BJ (cell line): ENCODE data around the gene MVB12B. TPM values are rescaled to one million over a fixed set of nuclear protein-coding genes. Genes with fewer than 3 reads are reported as not detected.

ENCODE experiments used
- CTCF ChIA-PET: fragments of 350-600 bp; formaldehyde crosslinking; extraction: SDS; loops from one replicate; lab custom pipeline; 2021; ENCODE audit warnings: antibody characterized with exemption, inconsistent platforms; lab: Yijun Ruan, JAX
- POLR2A ChIA-PET: fragments of 300-600 bp; sonication (Branson Sonifier 250); formaldehyde crosslinking; extraction: SDS; loops from one replicate; lab custom pipeline; 2021; ENCODE audit warnings: antibody characterized with exemption; lab: Charles Lee
- DNase-seq: peaks from one replicate; pipeline ENCODE4 v3.0.0-alpha.2; 2011; ENCODE audit warnings: low read depth
- H3K27me3 ChIP-seq: 2 replicates; pipeline ENCODE4 v1.6.0; 2011; ENCODE audit warnings: low read length; ENCODE audit not compliant: control insufficient read depth, insufficient read depth
- H3K36me3 ChIP-seq: 2 replicates; pipeline ENCODE4 v1.5.1; 2011; ENCODE audit warnings: low read length; ENCODE audit not compliant: control insufficient read depth, insufficient read depth
- H3K4me3 ChIP-seq: 2 replicates; pipeline ENCODE4 v1.5.1; 2011; ENCODE audit warnings: low read depth, mild to moderate bottlenecking, control low read depth, low read length
- CTCF ChIP-seq: IDR thresholded peaks from 2 replicates; pipeline ENCODE4 v1.5.1; 2011; ENCODE audit warnings: low read depth, mild to moderate bottlenecking, control low read depth, inconsistent platforms, low read length, moderate library complexity; ENCODE audit not compliant: insufficient read depth
- polyA plus RNA-seq: library from polyadenylated mRNA; depleted of rRNA; stranded (reverse); fragments of >200 nt; gene quantifications from 2 replicates; pipeline ENCODE4 v1.2.3, GENCODE V29; 2011

Gene MVB12B
- polyA plus RNA-seq, 1 experiment: 2.7 TPM

- DNase-seq: no peak
- CTCF ChIA-PET: interaction anchor here (0.8 to 2.3 kb wide), 6 partner anchors 8 to 33 kb away, joined by 3 to 7 read pairs (median 4); no protein-coding TSS in a partner anchor
- no peak for TF ChIP-seq CTCF
Measured at GRCh38 chr9:126464694-126465441, 138.2 kb downstream of the MVB12B start.

GRCh38 chr9:126465977-126466376 lies 139.3 kb downstream of the MVB12B start:
- Histone ChIP-seq H3K36me3 (no peaks in the 10 kb centered on the region), H3K4me3 (no peak overlapping the region), H3K27me3 (no peaks in the 10 kb centered on the region)
- DNase-seq: no peak
- TF ChIP-seq CTCF: no peak
- POLR2A ChIA-PET: no interaction called here
- CTCF ChIA-PET: interaction anchor here (1.4 kb wide), 1 partner anchor 32 kb away, joined by 3 read pairs; no protein-coding TSS in a partner anchor

More at GRCh38 chr9:126464694-126465441, 138.2 kb downstream of the MVB12B start:
- H3K36me3 ChIP-seq: no peaks in the 10 kb centered on the region
- POLR2A ChIA-PET: no interaction called here
- no peak overlapping the region for H3K4me3 ChIP-seq
- H3K27me3 ChIP-seq: no peaks in the 10 kb centered on the region

GRCh38 chr9:126468141-126468825 lies 141.7 kb downstream of the MVB12B start:
- POLR2A ChIA-PET: no interaction called here
- Histone ChIP-seq H3K4me3 (no peak overlapping the region), H3K27me3 (no peaks in the 10 kb centered on the region), H3K36me3 (no peaks in the 10 kb centered on the region)
- no peak for DNase-seq
- CTCF ChIA-PET: no interaction called here
- TF ChIP-seq CTCF: no peak

DNA sequence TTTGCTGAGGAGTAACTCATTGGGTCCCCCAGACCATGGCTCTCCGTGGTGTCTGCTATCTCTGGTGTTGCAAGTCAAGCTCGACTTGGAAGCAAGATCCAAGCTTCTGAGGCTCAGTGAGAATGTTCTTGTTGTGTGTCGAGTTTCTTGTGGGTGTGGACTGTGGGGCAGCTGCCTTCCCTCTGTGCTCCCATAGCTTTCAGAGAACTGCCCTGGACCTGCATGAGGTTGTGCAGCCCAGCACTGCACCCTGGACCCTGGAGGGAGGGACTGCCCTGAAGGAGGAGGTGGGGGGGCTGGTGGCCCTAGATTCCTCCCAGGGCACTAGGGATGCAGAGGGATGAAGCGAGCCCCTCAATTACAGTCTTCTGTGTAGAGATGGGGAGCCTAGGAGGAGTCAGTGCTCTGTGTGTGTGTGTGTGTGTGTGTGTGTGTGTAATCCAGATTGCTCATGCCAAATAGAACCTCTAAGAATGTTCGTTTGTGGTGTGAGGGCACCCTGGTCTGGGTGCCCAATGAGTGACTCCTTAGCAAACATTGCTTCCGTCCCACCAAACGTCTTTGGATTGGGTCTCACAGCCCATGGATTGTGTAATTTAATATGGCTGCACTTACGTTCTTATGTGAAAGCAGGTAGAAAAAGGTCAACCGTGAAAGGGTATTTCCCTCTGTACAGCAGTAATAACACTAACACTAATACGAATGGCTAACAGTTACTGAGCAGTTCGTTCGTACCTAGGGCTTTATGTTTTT lies 143.8 kb downstream of the MVB12B start:
- Histone ChIP-seq H3K36me3 (no peaks in the 10 kb centered on the region), H3K27me3 (no peaks in the 10 kb centered on the region), H3K4me3 (no peak overlapping the region)
- ChIA-PET POLR2A (no interaction called here), CTCF (interaction anchor here (4.1 kb wide), 1 partner anchor 21 kb away, joined by 19 read pairs; no protein-coding TSS in a partner anchor)
- no peak for TF ChIP-seq CTCF
- DNase-seq: no peak
